BJ (cell line): Measurements from ENCODE around the gene CYP46A1. TPM values are rescaled to one million over a fixed set of nuclear protein-coding genes. Genes with fewer than 3 reads are reported as not detected.

Experiments
- CTCF ChIA-PET: fragments of 350-600 bp; formaldehyde crosslinking; extraction: SDS; loops from one replicate; lab custom pipeline; 2021; ENCODE audit warnings: antibody characterized with exemption, inconsistent platforms; lab: Yijun Ruan, JAX
- POLR2A ChIA-PET: fragments of 300-600 bp; sonication (Branson Sonifier 250); formaldehyde crosslinking; extraction: SDS; loops from one replicate; lab custom pipeline; 2021; ENCODE audit warnings: antibody characterized with exemption; lab: Charles Lee
- DNase-seq: peaks from one replicate; pipeline ENCODE4 v3.0.0-alpha.2; 2011; ENCODE audit warnings: low read depth
- H3K27me3 ChIP-seq: 2 replicates; pipeline ENCODE4 v1.6.0; 2011; ENCODE audit warnings: low read length; ENCODE audit not compliant: control insufficient read depth, insufficient read depth
- H3K36me3 ChIP-seq: 2 replicates; pipeline ENCODE4 v1.5.1; 2011; ENCODE audit warnings: low read length; ENCODE audit not compliant: control insufficient read depth, insufficient read depth
- H3K4me3 ChIP-seq: 2 replicates; pipeline ENCODE4 v1.5.1; 2011; ENCODE audit warnings: low read depth, mild to moderate bottlenecking, control low read depth, low read length
- polyA plus RNA-seq: library from polyadenylated mRNA; depleted of rRNA; stranded (reverse); fragments of >200 nt; gene quantifications from 2 replicates; pipeline ENCODE4 v1.2.3, GENCODE V29; 2011
- TF ChIP-seq, protein P1 (sequence below): IDR thresholded peaks from 2 replicates; pipeline ENCODE4 v1.5.1; 2011; ENCODE audit warnings: low read depth, mild to moderate bottlenecking, control low read depth, inconsistent platforms, low read length, moderate library complexity; ENCODE audit not compliant: insufficient read depth

CYP46A1 gene
- polyA plus RNA-seq, 1 experiment: 0.06 TPM

DNA sequence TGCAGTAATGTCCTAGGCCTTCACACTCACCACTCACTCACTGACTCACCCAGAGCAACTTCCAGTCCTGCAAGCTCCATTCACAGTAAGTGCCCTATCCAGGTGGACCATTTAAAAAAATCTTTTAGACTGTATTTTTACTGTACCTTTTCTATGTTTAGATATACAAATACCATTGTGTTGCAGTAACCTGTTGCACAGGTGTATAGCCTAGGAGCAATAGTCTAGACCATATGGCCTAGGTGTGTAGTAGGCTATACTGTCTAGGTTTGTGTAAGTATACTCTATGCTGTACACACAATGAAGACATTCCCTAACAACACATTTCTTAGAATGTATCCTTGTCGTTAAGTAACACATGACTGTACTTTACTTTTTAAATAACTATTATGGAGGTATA, 17.2 kb downstream of the CYP46A1 start:
- DNase-seq: no peak
- CTCF ChIA-PET: interaction anchor here (0.8 to 2.1 kb wide), 6 partner anchors 12 to 198 kb away, joined by 3 to 9 read pairs (median 6); no protein-coding TSS in a partner anchor
- TF ChIP-seq, protein P1, sequence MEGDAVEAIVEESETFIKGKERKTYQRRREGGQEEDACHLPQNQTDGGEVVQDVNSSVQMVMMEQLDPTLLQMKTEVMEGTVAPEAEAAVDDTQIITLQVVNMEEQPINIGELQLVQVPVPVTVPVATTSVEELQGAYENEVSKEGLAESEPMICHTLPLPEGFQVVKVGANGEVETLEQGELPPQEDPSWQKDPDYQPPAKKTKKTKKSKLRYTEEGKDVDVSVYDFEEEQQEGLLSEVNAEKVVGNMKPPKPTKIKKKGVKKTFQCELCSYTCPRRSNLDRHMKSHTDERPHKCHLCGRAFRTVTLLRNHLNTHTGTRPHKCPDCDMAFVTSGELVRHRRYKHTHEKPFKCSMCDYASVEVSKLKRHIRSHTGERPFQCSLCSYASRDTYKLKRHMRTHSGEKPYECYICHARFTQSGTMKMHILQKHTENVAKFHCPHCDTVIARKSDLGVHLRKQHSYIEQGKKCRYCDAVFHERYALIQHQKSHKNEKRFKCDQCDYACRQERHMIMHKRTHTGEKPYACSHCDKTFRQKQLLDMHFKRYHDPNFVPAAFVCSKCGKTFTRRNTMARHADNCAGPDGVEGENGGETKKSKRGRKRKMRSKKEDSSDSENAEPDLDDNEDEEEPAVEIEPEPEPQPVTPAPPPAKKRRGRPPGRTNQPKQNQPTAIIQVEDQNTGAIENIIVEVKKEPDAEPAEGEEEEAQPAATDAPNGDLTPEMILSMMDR: no peak
- Histone ChIP-seq H3K27me3 (peaks cover 10% of the 10 kb centered on the region), H3K36me3 (no peaks in the 10 kb centered on the region), H3K4me3 (no peak overlapping the region)
- POLR2A ChIA-PET: no interaction called here

DNA sequence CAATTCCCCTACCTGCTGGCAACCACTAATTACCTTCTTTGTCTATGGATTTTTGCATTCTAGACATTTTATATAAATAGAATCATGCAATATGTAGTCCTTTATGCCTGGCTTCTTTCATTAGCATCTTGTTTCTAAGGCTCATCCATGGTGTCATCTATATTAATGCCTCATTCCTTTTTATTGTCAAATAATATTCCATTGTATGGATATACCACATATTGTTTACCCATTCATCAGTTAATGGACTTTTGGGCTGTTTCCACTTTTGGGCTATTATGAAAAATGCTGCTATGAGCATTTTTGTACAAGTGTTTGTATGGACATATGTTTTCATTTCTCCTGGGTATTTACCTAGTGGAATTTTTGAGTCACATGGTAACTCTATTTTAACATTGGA, 18.0 kb downstream of the CYP46A1 start:
- TF ChIP-seq, protein P1: no peak
- CTCF ChIA-PET: no interaction called here
- DNase-seq: no peak
- Histone ChIP-seq H3K27me3 (peaks cover 9% of the 10 kb centered on the region), H3K4me3 (no peak overlapping the region), H3K36me3 (no peaks in the 10 kb centered on the region)
- POLR2A ChIA-PET: no interaction called here

DNA sequence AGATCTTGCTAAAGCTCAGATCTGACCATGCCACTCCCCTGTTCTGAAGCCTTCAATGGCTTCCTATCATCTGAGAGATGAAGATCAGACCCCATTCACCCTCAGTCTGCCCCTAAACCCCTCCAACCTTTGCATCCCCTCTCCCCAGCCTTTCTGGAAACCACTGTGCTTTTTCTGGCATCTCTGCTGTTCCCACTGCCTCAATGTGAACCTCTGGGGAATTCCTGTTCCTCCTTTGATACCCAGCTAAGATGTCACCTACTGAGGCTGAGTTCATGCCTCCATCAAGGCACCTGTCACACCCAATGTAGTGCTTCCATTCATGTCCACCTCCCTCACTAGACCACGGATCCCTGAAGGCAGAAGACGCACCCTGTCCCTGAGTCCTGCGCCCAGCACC, 19.3 kb downstream of the CYP46A1 start:
- POLR2A ChIA-PET: no interaction called here
- TF ChIP-seq, protein P1: no peak
- CTCF ChIA-PET: interaction anchor here (0.7 kb wide), 1 partner anchor 176 kb away, joined by 3 read pairs; no protein-coding TSS in a partner anchor

DNA sequence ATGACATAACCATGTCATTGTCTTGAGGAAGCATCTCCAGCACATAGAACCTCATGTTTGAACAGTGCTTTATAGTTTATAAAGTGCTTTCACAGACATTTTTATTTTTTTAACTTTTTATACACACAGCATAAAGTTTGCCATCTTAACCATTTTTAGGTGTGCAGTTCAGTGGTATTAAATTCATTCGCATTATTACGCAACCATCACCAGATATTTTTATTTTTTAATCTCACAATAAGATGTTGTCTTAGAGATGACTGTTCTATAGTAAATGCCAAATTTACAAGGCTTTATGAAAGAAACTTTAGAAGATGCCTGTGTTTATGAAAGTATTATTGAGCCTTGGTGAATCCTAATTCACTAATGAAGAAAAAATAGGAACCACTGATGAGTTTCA, 19.9 kb downstream of the CYP46A1 start:
- TF ChIP-seq, protein P1: no peak
- DNase-seq: no peak
- H3K36me3 ChIP-seq: no peaks in the 10 kb centered on the region
- no peak overlapping the region for H3K4me3 ChIP-seq
- ChIA-PET POLR2A (no interaction called here), CTCF (no interaction called here)
- H3K27me3 ChIP-seq: peaks cover 3% of the 10 kb centered on the region; the same call in 1 of the 2 replicates

More for the DNA sequence above, 19.3 kb downstream of the CYP46A1 start:
- H3K36me3 ChIP-seq: no peaks in the 10 kb centered on the region
- no peak for DNase-seq
- H3K4me3 ChIP-seq: no peak overlapping the region
- H3K27me3 ChIP-seq: peaks cover 3% of the 10 kb centered on the region; the same call in 1 of the 2 replicates

DNA sequence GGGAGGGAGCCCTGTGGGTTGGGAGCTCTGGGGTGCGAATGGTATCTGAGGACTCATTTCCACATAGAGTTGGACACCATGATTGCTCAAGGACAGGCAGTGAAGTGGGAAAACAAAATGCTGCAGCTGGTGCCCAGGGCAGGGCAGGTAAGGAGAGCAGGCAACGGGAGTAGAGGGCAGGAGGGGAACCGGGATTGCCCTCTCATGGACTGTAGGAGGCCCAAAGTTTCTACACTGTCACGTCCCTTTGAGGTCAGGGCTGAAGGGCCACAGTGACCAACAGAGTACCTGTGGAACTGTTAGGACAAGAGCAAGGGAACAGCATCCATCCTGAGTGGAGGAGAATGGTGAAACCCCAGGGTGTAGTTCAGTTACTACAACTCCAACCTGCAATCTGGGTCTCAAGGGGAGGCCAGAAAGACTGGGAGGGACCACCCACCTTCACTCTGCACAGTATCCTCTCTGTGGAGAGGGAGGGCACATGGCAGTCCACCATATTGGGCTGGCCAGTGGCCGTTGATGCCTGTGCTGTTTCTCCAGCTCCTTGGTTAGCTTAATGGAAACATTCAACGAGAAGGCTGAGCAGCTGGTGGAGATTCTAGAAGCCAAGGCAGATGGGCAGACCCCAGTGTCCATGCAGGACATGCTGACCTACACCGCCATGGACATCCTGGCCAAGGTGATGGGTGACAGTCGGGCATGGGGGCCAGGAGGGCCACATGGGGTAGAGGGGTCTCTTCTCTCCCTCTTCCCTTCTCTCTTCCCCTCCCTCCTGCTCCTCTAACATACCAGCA, 22.2 kb downstream of the CYP46A1 start:
- ChIA-PET CTCF (interaction anchor here (0.8 to 1.2 kb wide), 2 partner anchors 10 to 17 kb away, joined by 3 to 4 read pairs; no protein-coding TSS in a partner anchor), POLR2A (no interaction called here)
- Histone ChIP-seq H3K36me3 (no peaks in the 10 kb centered on the region), H3K27me3 (peaks cover 3% of the 10 kb centered on the region; the same call in 1 of the 2 replicates), H3K4me3 (no peak overlapping the region)
- TF ChIP-seq, protein P1: no peak
- DNase-seq: no peak
